Tibial nerve (tissue), 4 donors: ENCODE measurements around the gene METTL8. TPM values are rescaled to one million over a fixed set of nuclear protein-coding genes. Genes with fewer than 3 reads are reported as not detected.
"Not testable (repeated sequence)": the region's sequence is repeated elsewhere in the genome, so short reads cannot be mapped to it uniquely, and the experiment has no call there.

Source experiments
- DNase-seq, 2 donors: peaks; one replicate each; pipeline ENCODE4 v3.0.0-alpha.2; 2019; ENCODE audit warnings: low spot score in 2 of 2
- H3K27ac ChIP-seq, 4 donors: fragments of 200-600 bp; sonication (generic) in 3 of 4; one replicate each; pipeline ENCODE4 v1.5.1; 2017 to 2019; ENCODE audit warnings: mild to moderate bottlenecking in 1 of 4
- H3K27me3 ChIP-seq, 2 donors: fragments of 200-600 bp; sonication (generic) in 1 of 2; one replicate each; pipeline versions ENCODE4 v1.5.1 to v1.6.0; 2017 to 2019
- H3K36me3 ChIP-seq, 3 donors: fragments of 200-600 bp; sonication (generic); one replicate each; pipeline ENCODE4 v1.5.1; 2018 to 2019
- H3K4me1 ChIP-seq, 4 donors: fragments of 200-600 bp; sonication (generic) in 3 of 4; one replicate each; pipeline ENCODE4 v1.5.1; 2017 to 2019
- H3K4me3 ChIP-seq, 4 donors: fragments of 200-600 bp; sonication (generic) in 3 of 4; one replicate each; pipeline ENCODE4 v1.5.1; 2017 to 2019; ENCODE audit warnings: mild to moderate bottlenecking in 1 of 4, moderate library complexity in 1 of 4
- H3K9me3 ChIP-seq, 4 donors: fragments of 200-600 bp; sonication (generic) in 3 of 4; one replicate each; pipeline ENCODE4 v1.5.1; 2017 to 2019
- EP300 ChIP-seq, 2 donors: sonication (generic); formaldehyde crosslinking; IDR thresholded peaks; one replicate each; pipeline ENCODE4 v1.6.1; 2017; ENCODE audit warnings: antibody characterized with exemption in 2 of 2, mild to moderate bottlenecking in 1 of 2
- POLR2A ChIP-seq, 2 donors: fragments of 450-650 bp; IDR thresholded peaks; one replicate each; pipeline ENCODE4 v1.6.1; 2017; ENCODE audit warnings: antibody characterized with exemption in 2 of 2, mild to moderate bottlenecking in 2 of 2, moderate library complexity in 2 of 2
- WGBS, 2 donors: methylation state at CpG; one replicate each; pipeline ENCODE4 v1.1.5; 2018; 5-methylcytosine and 5-hydroxymethylcytosine counted together
- total RNA-seq, 4 donors: library from RNA; depleted of rRNA; stranded (reverse); fragments of >200 nt; gene quantifications; one replicate each; pipeline ENCODE4 v1.1.0, GENCODE V29; 2016
- TF ChIP-seq, protein P1 (sequence below), 5 experiments: fragments of 200-600 bp in 3 of 5; fragments of 450-650 bp in 2 of 5; sonication (generic) in 3 of 5; IDR thresholded peaks; one replicate each; pipeline ENCODE4 v1.5.1; 2016 to 2019; ENCODE audit warnings: antibody characterized with exemption in 5 of 5, mild to moderate bottlenecking in 3 of 5, moderate library complexity in 2 of 5

METTL8 gene
- total RNA-seq, 4 donors from 2014 or later = 13.5 to 27.9 (median 20.7) TPM

DNA sequence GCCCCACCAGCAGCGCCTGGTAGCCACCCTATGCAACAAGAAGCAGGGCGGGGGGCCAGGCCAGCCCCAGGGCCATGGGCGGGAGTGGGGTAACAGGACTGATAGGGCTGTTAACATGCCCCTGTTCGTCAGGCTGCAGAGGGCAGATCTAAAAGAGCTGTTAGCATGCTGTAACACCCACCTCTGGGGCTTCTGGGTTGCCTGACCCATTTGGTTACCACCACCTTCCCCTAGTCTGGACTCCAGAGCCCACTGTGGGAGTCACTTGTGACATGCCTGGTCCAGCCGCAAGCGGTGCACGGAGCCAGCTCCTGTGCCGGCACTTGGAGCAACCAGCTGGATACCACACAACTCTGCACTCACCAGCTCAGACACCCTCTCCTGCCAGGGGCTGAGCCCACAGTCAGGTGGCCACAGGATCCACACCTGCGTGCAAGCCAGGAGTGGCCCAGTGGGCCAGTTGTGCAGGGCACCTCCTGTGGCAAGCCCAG is 2.1 kb downstream of the METTL8 start:
- Histone ChIP-seq H3K4me1 (peaks cover 0 to 24% (median 8%) of the 10 kb centered on the region in 4 donors), H3K4me3 (no peak overlapping the region), H3K36me3 (peaks cover 0 to 19% (median 0%) of the 10 kb centered on the region in 3 donors), H3K27ac (no peak overlapping the region), H3K9me3 (peaks cover 0 to 3% (median 0%) of the 10 kb centered on the region in 4 donors), H3K27me3 (no peaks in the 10 kb centered on the region)
- no peak for TF ChIP-seq POLR2A (IDR thresholded peaks at IDR 0.05)
- 90 to 99% methylated on average over 9 of the region's 9 CpGs for WGBS, 2 donors
- DNase-seq = no peak

DNA sequence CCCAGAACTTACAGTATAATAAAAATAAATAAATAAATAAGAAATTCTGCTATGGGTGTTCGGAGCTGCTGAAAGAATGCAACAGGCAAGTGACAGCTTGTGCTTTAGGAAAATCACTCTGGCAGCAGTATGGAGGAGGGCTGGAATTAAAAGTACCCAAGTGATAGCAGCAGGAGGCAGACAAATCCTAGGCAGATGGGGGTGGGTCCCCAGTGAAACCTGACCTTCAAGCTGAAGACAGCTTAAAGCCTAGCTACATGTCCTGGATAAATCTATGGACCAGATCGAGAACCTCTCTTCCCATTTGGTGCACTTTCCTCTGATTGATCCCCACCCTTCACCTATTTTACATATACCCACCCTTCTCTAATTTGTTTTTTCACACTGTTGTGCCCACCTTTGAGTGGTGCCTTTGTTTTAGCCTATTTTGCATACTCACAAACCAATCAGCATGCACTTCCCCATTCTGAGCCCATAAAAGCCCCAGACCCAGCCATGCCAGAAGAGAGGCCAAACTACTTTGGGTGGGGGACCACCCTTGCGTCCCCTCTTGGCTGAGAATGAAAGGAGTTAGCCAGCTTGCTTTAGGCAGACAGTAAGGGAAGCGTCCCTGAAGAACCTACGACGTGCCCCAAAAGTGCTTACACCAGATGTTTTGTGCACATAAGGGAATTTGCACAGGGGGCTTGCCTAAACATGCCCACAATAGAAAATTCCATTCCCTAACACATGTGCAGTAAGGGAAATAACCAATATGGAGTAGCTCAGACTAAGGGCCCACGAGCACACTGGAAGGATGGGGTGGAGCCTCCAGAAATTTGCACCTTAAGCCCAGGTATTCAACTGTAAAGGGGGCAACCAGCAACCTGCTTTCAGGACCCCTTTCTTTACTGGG is 3.0 kb downstream of the METTL8 start:
- no peak for TF ChIP-seq EP300 (IDR thresholded peaks at IDR 0.05)
- TF ChIP-seq POLR2A (IDR thresholded peaks at IDR 0.05) = no peak
- TF ChIP-seq, protein P1, sequence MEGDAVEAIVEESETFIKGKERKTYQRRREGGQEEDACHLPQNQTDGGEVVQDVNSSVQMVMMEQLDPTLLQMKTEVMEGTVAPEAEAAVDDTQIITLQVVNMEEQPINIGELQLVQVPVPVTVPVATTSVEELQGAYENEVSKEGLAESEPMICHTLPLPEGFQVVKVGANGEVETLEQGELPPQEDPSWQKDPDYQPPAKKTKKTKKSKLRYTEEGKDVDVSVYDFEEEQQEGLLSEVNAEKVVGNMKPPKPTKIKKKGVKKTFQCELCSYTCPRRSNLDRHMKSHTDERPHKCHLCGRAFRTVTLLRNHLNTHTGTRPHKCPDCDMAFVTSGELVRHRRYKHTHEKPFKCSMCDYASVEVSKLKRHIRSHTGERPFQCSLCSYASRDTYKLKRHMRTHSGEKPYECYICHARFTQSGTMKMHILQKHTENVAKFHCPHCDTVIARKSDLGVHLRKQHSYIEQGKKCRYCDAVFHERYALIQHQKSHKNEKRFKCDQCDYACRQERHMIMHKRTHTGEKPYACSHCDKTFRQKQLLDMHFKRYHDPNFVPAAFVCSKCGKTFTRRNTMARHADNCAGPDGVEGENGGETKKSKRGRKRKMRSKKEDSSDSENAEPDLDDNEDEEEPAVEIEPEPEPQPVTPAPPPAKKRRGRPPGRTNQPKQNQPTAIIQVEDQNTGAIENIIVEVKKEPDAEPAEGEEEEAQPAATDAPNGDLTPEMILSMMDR (IDR thresholded peaks at IDR 0.05) = no peak
- peaks cover 0 to 3% (median 0%) of the 10 kb centered on the region in 4 donors for H3K9me3 ChIP-seq
- H3K27ac ChIP-seq = no peak overlapping the region
- H3K27me3 ChIP-seq = no peaks in the 10 kb centered on the region
- peaks cover 0 to 19% (median 8%) of the 10 kb centered on the region in 4 donors for H3K4me1 ChIP-seq
- no peak for DNase-seq
- 96 to 98% methylated on average over 7 of the region's 7 CpGs for WGBS, 2 donors
- H3K36me3 ChIP-seq = peaks cover 0 to 12% (median 0%) of the 10 kb centered on the region in 3 donors
- no peak overlapping the region for H3K4me3 ChIP-seq

DNA sequence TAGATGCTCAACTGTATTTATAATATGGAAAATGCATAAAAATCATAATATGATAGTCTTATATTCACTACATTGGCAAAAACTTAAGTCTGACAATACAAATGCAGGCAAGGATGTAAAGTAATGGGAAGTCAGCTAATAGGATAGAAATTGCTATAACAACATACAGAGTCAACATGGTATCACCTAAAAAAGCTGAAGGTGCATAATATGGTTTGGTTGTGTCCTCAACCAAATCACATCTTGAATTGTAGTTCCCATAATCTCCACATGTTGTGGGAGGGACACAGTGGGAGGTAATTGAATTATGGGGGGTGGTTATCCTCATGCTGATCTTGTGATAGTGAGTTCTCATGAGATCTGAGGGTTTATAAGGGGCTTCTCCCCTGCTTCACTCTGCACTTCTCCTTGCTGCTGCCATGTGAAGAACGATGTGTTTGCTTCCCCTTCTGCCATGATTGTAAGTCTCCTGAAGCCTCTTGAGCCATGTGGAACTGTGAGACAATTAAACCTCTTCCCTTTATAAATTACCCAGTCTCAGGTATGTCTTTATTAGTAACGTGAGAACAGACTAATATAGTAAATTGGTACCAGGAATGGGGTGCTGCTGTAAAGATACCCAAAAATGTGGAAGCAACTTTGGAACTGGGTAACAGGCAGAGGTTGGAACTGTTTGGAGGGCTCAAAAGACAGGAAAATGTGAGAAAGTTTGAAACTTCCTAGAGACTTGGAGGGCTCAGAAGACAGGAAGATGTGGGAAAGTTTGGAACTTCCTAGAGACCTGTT is 10.9 kb downstream of the METTL8 start:
- not testable (repeated sequence) for H3K4me1 ChIP-seq, DNase-seq, H3K27me3 ChIP-seq, H3K4me3 ChIP-seq, H3K27ac ChIP-seq
- peaks cover 0 to 18% (median 0%) of the 10 kb centered on the region in 3 donors for H3K36me3 ChIP-seq
- WGBS, 2 donors = 90 to 95% methylated on average over 2 of the region's 2 CpGs
- peaks cover 0 to 13% (median 0%) of the 10 kb centered on the region in 4 donors for H3K9me3 ChIP-seq

DNA sequence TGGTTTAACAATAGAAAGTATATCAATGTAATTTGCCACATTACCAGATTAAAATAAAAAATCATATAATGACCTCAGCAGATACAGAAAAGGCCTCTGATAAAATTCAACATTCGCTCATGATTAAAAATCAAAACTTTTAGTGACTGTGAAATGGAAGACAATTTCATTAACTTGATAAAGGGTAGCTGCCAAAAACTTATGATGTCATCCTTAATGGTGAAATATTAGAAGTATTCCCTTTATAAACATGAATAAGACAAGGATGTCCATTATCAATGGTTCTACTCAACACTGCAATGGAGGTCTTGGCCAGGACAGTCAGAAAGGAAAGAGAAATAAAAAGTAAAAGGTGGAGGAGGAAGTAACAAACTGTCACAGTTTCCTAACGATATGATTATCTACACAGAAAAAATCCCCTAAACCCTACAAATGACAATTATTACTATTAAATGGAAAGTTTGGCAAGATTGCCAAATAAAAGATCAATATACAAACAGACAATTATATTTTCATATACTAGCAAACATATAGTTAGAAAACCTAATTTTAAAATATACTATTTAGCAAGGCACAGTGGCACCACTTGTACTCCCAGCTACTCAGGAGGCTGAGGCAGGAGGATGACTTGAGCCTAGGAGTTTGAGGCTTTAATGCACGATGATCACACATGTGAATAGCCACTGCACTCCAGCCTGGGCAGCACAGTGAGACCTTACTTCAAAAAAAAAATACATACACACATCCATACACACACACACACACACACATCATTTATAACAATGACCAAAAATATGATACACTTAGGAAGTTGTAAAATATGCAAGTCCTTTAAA is 12.8 kb downstream of the METTL8 start:
- 72 to 79% methylated on average over 3 of the region's 3 CpGs for WGBS, 2 donors
- H3K4me1 ChIP-seq = peaks cover 0 to under 1% (median 0%) of the 10 kb centered on the region in 4 donors
- H3K9me3 ChIP-seq = peaks cover 0 to 13% (median 0%) of the 10 kb centered on the region in 4 donors
- H3K36me3 ChIP-seq = peaks cover 0 to 18% (median 0%) of the 10 kb centered on the region in 3 donors
- no peak for DNase-seq
- H3K4me3 ChIP-seq = no peak overlapping the region
- no peaks in the 10 kb centered on the region for H3K27me3 ChIP-seq
- no peak overlapping the region for H3K27ac ChIP-seq
- no peak for TF ChIP-seq EP300 (IDR thresholded peaks at IDR 0.05)
- TF ChIP-seq, protein P1 (IDR thresholded peaks at IDR 0.05) = no peak
- TF ChIP-seq POLR2A (IDR thresholded peaks at IDR 0.05) = no peak

DNA sequence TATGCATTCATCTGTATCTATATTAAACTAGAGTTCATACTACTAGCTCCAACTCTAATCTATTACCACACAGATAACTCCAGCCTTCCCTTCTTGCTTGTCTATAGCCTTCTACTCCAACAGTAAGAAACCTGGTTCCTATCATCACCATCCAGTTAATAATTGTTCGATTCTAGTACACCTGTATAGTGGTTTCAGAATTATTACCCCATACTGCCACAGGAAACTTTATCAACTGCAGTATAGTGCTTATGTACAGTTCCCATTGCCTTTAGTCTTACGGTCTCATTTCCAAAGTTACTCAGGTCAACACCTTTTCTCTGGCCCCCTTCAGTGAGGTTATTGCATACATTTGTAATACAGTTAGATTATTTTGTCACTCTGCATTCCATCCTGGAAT is 14.5 kb downstream of the METTL8 start:
- 82 to 91% methylated on average over 2 of the region's 2 CpGs for WGBS, 2 donors
- Histone ChIP-seq H3K4me1 (peaks cover 0 to 4% (median 0%) of the 10 kb centered on the region in 4 donors), H3K36me3 (peaks cover 0 to 17% (median 0%) of the 10 kb centered on the region in 3 donors), H3K27me3 (no peaks in the 10 kb centered on the region), H3K4me3 (no peak overlapping the region), H3K9me3 (peaks cover 0 to 13% (median 0%) of the 10 kb centered on the region in 4 donors), H3K27ac (no peak overlapping the region)
- no peak for DNase-seq
- no peak for TF ChIP-seq POLR2A (IDR thresholded peaks at IDR 0.05)
- TF ChIP-seq, protein P1 (IDR thresholded peaks at IDR 0.05) = no peak
- TF ChIP-seq EP300 (IDR thresholded peaks at IDR 0.05) = no peak
